ENCODE measurements around the gene CDH13. TPM values are rescaled to one million over a fixed set of nuclear protein-coding genes. Genes with fewer than 3 reads are reported as not detected.

The CDH13 gene
- total and polyA plus RNA-seq, 2 donors (not counting 3 experiments of a cell fraction or from before 2014, with no cell fraction given) = 96.6 to 124 TPM

DNA sequence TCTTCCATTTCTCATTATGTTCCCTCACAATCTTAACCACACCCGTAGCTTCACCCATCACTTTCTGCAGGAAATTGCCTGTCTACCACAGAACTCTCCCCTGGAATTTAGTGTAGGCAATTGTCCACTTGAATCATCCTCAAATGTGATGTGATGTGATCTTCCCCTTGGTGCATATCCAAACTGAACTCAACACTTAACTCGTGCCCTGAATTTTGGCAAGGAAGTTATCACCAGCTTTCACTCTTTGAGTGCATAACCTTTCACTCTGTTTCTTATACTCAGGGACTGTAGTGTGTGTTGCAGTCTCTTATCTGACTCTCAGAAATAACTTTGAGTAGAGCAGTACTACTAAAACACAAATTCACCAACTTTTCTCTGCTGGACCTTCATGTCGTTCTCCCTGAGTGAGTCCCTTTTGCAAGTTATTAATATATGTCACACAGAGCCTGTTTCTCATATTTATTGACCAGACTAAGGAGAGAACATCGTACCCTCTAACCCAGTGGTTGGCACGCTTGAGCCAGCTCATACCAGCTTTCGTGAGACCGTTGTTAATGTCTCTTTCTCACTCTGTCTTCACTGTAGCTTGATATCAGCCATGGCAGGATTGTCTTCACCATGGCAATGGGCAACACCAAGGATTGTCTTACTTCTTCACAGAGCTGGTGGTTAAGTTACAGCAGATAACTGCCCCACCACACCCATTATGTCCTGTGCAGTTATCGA lies 622.1 kb downstream of the CDH13 start:
- POLR2A ChIA-PET = no interaction called here
- dilution Hi-C loops (cut with MboI; ENCODE audit: extremely low pct_ligation_motif_present, low sequenced_read_pairs) (no loop called here), intact Hi-C loops (cut with micrococcal nuclease) (no loop called here)
- FAIRE-seq (no peak), DNase-seq (ENCODE audit: low read depth, low spot score) (no peak)
- TF ChIP-seq CTCF (IDR thresholded peaks at IDR 0.05; ENCODE audit: extremely low read depth in 1 of 2, insufficient read depth in 1 of 2, low read depth in 1 of 2, low read length in 2 of 2) (no peak), MYC (IDR thresholded peaks at IDR 0.05; ENCODE audit: low read depth, low read length) (no peak), GATA2 (IDR thresholded peaks at IDR 0.05; ENCODE audit: insufficient read depth, insufficient read length, low read depth, low read length) (no peak), POLR2AphosphoS5 (IDR thresholded peaks at IDR 0.05; ENCODE audit: insufficient read depth, low read depth, low read length) (no peak), POLR2A (IDR thresholded peaks at IDR 0.05; ENCODE audit: low read depth, low read length) (no peak), EZH2 (IDR thresholded peaks at IDR 0.05; ENCODE audit: borderline replicate concordance, low read depth, low read length, severe bottlenecking) (no peak), FOS (IDR thresholded peaks at IDR 0.05; ENCODE audit: borderline replicate concordance, insufficient read depth, low read length) (no peak), JUN (IDR thresholded peaks at IDR 0.05; ENCODE audit: borderline replicate concordance, insufficient read depth, insufficient read length, low read depth) (no peak)
- TF ChIP-seq, protein P1, sequence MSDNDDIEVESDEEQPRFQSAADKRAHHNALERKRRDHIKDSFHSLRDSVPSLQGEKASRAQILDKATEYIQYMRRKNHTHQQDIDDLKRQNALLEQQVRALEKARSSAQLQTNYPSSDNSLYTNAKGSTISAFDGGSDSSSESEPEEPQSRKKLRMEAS (IDR thresholded peaks at IDR 0.05; ENCODE audit: insufficient read depth, insufficient read length) = no peak
- Histone ChIP-seq H3K27ac (ENCODE audit: insufficient read depth, low read depth, low read length) (no peak overlapping the region), H4K20me1 (replicated peaks; ENCODE audit: control insufficient read depth, extremely low read depth, insufficient read depth, low read length) (no peaks in the 10 kb centered on the region), H3K79me2 (ENCODE audit: control insufficient read depth, insufficient read depth, low read length) (no peaks in the 10 kb centered on the region), H3K9ac (replicated peaks; ENCODE audit: extremely low read depth, insufficient read depth, low read length) (no peak overlapping the region), H3K4me2 (ENCODE audit: insufficient read depth, low read length) (no peak overlapping the region), H2AFZ (ENCODE audit: low read depth, low read length) (no peak overlapping the region), H3K27me3 (ENCODE audit: control insufficient read depth in 2 of 2, insufficient read depth in 2 of 2, low read length in 2 of 2) (no peaks in the 10 kb centered on the region), H3K36me3 (ENCODE audit: control insufficient read depth in 2 of 2, extremely low read depth in 1 of 2, insufficient read depth in 2 of 2, low read length in 2 of 2) (no peaks in the 10 kb centered on the region), H3K9me1 (replicated peaks; ENCODE audit: control insufficient read depth, extremely low read depth, insufficient read depth, low read length) (no peaks in the 10 kb centered on the region), H3K4me3 (replicated peaks in 1 of 3; ENCODE audit: insufficient read depth in 1 of 3, low read depth in 1 of 3, low read length in 3 of 3) (no peak overlapping the region), H3K4me1 (ENCODE audit: control insufficient read depth, extremely low read depth, insufficient read depth, low read length) (no peaks in the 10 kb centered on the region), H3K9me3 (replicated peaks; ENCODE audit: control insufficient read depth, insufficient read depth, low read length) (no peaks in the 10 kb centered on the region)
- CTCF ChIA-PET = interaction anchor here (1.0 to 1.1 kb wide), 2 partner anchors 102 to 107 kb away, joined by 3 to 4 read pairs; no protein-coding TSS in a partner anchor
- BruUV-seq (replicated peaks) = no TSS peak

Measured in endothelial cell of umbilical vein (primary cell).